OCI-LY1 (cell line): ENCODE data around the gene BEAN1.

Source experiments
- EZH2 ChIP-seq: fragments of 200-600 bp; sonication (generic), shearing (Covaris generic); IDR thresholded peaks from 2 replicates; pipeline ENCODE4 v1.8.0; 2017; ENCODE audit warnings: borderline replicate concordance, mixed run types, mild to moderate bottlenecking, antibody characterized with exemption, low read length, moderate library complexity, mixed read lengths
- TF ChIP-seq, protein P1 (sequence below): fragments of 200-600 bp; sonication (generic), shearing (Covaris generic); IDR thresholded peaks from 2 replicates; pipeline ENCODE4 v1.5.1; 2017; ENCODE audit warnings: mild to moderate bottlenecking, antibody characterized with exemption, low read length, moderate library complexity, mixed read lengths

DNA sequence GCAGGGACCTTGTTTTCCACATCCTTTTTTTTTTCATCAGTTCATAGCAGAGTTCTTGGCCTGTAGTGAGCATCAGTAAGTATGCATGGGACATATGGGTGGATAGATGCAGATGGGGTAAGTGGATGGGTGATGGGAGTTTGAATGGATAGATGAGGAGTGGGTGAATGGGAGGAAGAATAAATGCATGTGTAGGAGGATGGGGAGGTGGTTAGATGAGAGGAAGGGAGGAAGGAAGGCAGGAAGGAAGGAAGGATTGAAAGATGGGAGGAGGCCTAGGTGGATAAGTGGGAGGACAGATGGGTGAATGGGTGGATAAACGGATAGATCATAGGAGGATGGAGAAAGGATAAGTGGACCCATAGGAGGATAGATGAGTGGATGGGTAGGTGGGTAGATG is 3.9 kb upstream of the BEAN1 start:
- no peak for TF ChIP-seq EZH2
- TF ChIP-seq, protein P1, sequence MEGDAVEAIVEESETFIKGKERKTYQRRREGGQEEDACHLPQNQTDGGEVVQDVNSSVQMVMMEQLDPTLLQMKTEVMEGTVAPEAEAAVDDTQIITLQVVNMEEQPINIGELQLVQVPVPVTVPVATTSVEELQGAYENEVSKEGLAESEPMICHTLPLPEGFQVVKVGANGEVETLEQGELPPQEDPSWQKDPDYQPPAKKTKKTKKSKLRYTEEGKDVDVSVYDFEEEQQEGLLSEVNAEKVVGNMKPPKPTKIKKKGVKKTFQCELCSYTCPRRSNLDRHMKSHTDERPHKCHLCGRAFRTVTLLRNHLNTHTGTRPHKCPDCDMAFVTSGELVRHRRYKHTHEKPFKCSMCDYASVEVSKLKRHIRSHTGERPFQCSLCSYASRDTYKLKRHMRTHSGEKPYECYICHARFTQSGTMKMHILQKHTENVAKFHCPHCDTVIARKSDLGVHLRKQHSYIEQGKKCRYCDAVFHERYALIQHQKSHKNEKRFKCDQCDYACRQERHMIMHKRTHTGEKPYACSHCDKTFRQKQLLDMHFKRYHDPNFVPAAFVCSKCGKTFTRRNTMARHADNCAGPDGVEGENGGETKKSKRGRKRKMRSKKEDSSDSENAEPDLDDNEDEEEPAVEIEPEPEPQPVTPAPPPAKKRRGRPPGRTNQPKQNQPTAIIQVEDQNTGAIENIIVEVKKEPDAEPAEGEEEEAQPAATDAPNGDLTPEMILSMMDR = no peak
